ENCODE data around the gene TMEM117. TPM values are rescaled to one million over a fixed set of nuclear protein-coding genes. Genes with fewer than 3 reads are reported as not detected.
A peak's percentile ranks its signal among the peaks of the same experiment; 100 is the strongest.

The TMEM117 gene
- total RNA-seq, 1 donor from 2014 or later = not detected

GRCh38 chr12:43807386-43807785 lies 28.5 kb upstream of the TMEM117 start:
- TF ChIP-seq CTCF (IDR thresholded peaks at IDR 0.05; ENCODE audit: partially characterized antibody, unreplicated experiment) = no peak
- H3K4me1 Mint-ChIP-seq (ENCODE audit: low read depth, unreplicated experiment) = peaks cover 6% of the 10 kb centered on the region
- no peak for DNase-seq
- H3K36me3 Mint-ChIP-seq (ENCODE audit: unreplicated experiment) = no peaks in the 10 kb centered on the region
- H3K4me3 Mint-ChIP-seq (ENCODE audit: unreplicated experiment) = peak overlapping the region; percentile 100
- peaks cover 11% of the 10 kb centered on the region for H3K27me3 Mint-ChIP-seq (ENCODE audit: unreplicated experiment)
- no peak overlapping the region for H3K27ac Mint-ChIP-seq (ENCODE audit: unreplicated experiment)
- peaks cover 2% of the 10 kb centered on the region for H3K9me3 Mint-ChIP-seq (ENCODE audit: unreplicated experiment)

- Mint-ChIP-seq H3K36me3 (ENCODE audit: unreplicated experiment) (no peaks in the 10 kb centered on the region), H3K4me1 (ENCODE audit: low read depth, unreplicated experiment) (no peaks in the 10 kb centered on the region), H3K9me3 (ENCODE audit: unreplicated experiment) (no peaks in the 10 kb centered on the region), H3K27me3 (ENCODE audit: unreplicated experiment) (peaks cover 5% of the 10 kb centered on the region), H3K4me3 (ENCODE audit: unreplicated experiment) (no peak overlapping the region), H3K27ac (ENCODE audit: unreplicated experiment) (no peak overlapping the region)
- DNase-seq = no peak
- no peak for TF ChIP-seq CTCF (IDR thresholded peaks at IDR 0.05; ENCODE audit: partially characterized antibody, unreplicated experiment)
These were observed 23.8 kb upstream of the TMEM117 start for GRCh38 chr12:43812057-43812456.

GRCh38 chr12:43812926-43813325 lies 23.0 kb upstream of the TMEM117 start:
- Mint-ChIP-seq H3K4me3 (ENCODE audit: unreplicated experiment) (no peak overlapping the region), H3K27me3 (ENCODE audit: unreplicated experiment) (peaks cover 5% of the 10 kb centered on the region), H3K4me1 (ENCODE audit: low read depth, unreplicated experiment) (no peaks in the 10 kb centered on the region), H3K36me3 (ENCODE audit: unreplicated experiment) (no peaks in the 10 kb centered on the region), H3K27ac (ENCODE audit: unreplicated experiment) (no peak overlapping the region), H3K9me3 (ENCODE audit: unreplicated experiment) (no peaks in the 10 kb centered on the region)
- no peak for TF ChIP-seq CTCF (IDR thresholded peaks at IDR 0.05; ENCODE audit: partially characterized antibody, unreplicated experiment)
- no peak for DNase-seq

GRCh38 chr12:43815416-43815815 lies 20.5 kb upstream of the TMEM117 start:
- Mint-ChIP-seq H3K27me3 (ENCODE audit: unreplicated experiment) (peaks cover 7% of the 10 kb centered on the region), H3K27ac (ENCODE audit: unreplicated experiment) (no peak overlapping the region), H3K36me3 (ENCODE audit: unreplicated experiment) (no peaks in the 10 kb centered on the region), H3K4me1 (ENCODE audit: low read depth, unreplicated experiment) (no peaks in the 10 kb centered on the region), H3K4me3 (ENCODE audit: unreplicated experiment) (no peak overlapping the region), H3K9me3 (ENCODE audit: unreplicated experiment) (no peaks in the 10 kb centered on the region)
- DNase-seq = no peak
- no peak for TF ChIP-seq CTCF (IDR thresholded peaks at IDR 0.05; ENCODE audit: partially characterized antibody, unreplicated experiment)

- TF ChIP-seq CTCF (IDR thresholded peaks at IDR 0.05; ENCODE audit: partially characterized antibody, unreplicated experiment) = no peak
- DNase-seq = no peak
- H3K4me3 Mint-ChIP-seq (ENCODE audit: unreplicated experiment) = no peak overlapping the region
- no peaks in the 10 kb centered on the region for H3K4me1 Mint-ChIP-seq (ENCODE audit: low read depth, unreplicated experiment)
- no peaks in the 10 kb centered on the region for H3K36me3 Mint-ChIP-seq (ENCODE audit: unreplicated experiment)
- no peaks in the 10 kb centered on the region for H3K9me3 Mint-ChIP-seq (ENCODE audit: unreplicated experiment)
- peaks cover 7% of the 10 kb centered on the region for H3K27me3 Mint-ChIP-seq (ENCODE audit: unreplicated experiment)
- no peak overlapping the region for H3K27ac Mint-ChIP-seq (ENCODE audit: unreplicated experiment)
These were observed 19.7 kb upstream of the TMEM117 start for GRCh38 chr12:43816168-43816567.

Data from glutamatergic neuron (in vitro differentiated cells).